Measurements from ENCODE around the gene KLF9. TPM values are rescaled to one million over a fixed set of nuclear protein-coding genes. Genes with fewer than 3 reads are reported as not detected.

Gene KLF9
- total RNA-seq, 1 experiment from 2014 or later = 0.26 TPM

DNA sequence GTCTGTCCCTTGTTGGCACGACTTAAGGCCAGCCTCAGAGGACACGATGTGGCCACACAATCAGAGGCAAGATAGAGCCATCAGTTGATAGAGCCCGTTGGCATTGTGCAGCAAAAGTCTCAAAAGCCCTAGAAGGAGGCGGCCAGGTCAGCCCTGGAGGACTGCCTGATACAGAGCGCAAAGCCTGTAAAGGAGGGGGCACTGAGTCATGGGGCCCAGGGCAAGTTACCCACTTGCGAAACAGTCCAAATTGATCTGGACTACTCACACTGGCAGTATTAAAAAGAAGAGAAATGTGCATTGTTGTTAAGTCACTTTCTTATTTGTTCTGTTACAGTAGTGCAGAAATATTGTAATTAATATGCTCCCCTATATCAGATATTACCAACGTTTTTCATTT is 51.5 kb downstream of the KLF9 start:
- Histone ChIP-seq H3K23me2 (ENCODE audit: insufficient read length, low read depth, low read length, poor library complexity, severe bottlenecking) (no peaks in the 10 kb centered on the region), H2AK5ac (ENCODE audit: insufficient read length, low read length) (no peak overlapping the region), H3K9ac (ENCODE audit: extremely low read depth, insufficient read length, low read length) (no peak overlapping the region), H2BK120ac (ENCODE audit: low read depth, low read length, poor library complexity, severe bottlenecking) (no peak overlapping the region), H3K4ac (ENCODE audit: low read depth, low read length) (no peak overlapping the region), H3K79me1 (ENCODE audit: insufficient read depth, low read depth, low read length, poor library complexity, severe bottlenecking) (no peaks in the 10 kb centered on the region), H3K27me3 (ENCODE audit: insufficient read depth, low read length) (no peaks in the 10 kb centered on the region), H2BK12ac (ENCODE audit: insufficient read length, low read depth, low read length) (no peak overlapping the region), H3K56ac (ENCODE audit: insufficient read length, low read depth, low read length) (no peak overlapping the region), H3T11ph (ENCODE audit: low read length) (no peak overlapping the region), H2BK5ac (ENCODE audit: insufficient read length, low read length) (no peak overlapping the region), H2AFZ (ENCODE audit: low read length) (no peak overlapping the region), H2BK15ac (ENCODE audit: low read depth, low read length) (no peak overlapping the region), H4K5ac (ENCODE audit: insufficient read length, low read depth, low read length) (no peak overlapping the region), H4K8ac (replicated peaks; ENCODE audit: insufficient read length, low read depth, low read length) (no peak overlapping the region), H4K91ac (ENCODE audit: insufficient read length, low read depth, low read length) (no peak overlapping the region), H4K20me1 (ENCODE audit: control insufficient read depth, insufficient read depth, insufficient read length) (no peaks in the 10 kb centered on the region), H3K18ac (ENCODE audit: insufficient read length, low read depth, low read length) (no peak overlapping the region), H3K4me1 (ENCODE audit: insufficient read depth, low read length) (no peaks in the 10 kb centered on the region), H3K9me3 (ENCODE audit: control insufficient read depth, low read depth, low read length) (no peaks in the 10 kb centered on the region), H3K14ac (ENCODE audit: insufficient read depth, low read length) (no peak overlapping the region), H3K27ac (ENCODE audit: insufficient read length, low read depth, low read length) (no peak overlapping the region), H3K23ac (ENCODE audit: insufficient read length, low read depth, low read length) (no peak overlapping the region), H2BK20ac (ENCODE audit: low read depth, low read length, poor library complexity, severe bottlenecking) (no peak overlapping the region), H3K79me2 (ENCODE audit: insufficient read depth, low read length) (no peaks in the 10 kb centered on the region), H3K4me2 (ENCODE audit: insufficient read depth, insufficient read length, low read length) (no peak overlapping the region)
- Mint-ChIP-seq H3K9me3 (no peaks in the 10 kb centered on the region), H3K4me1 (no peaks in the 10 kb centered on the region), H3K36me3 (ENCODE audit: insufficient read depth in 1 of 3, low read depth in 3 of 3) (no peaks in the 10 kb centered on the region), H3K4me3 (no peak overlapping the region), H3K27me3 (ENCODE audit: low read depth) (no peaks in the 10 kb centered on the region), H3K27ac (no peak overlapping the region)
- TF ChIP-seq, protein P1, sequence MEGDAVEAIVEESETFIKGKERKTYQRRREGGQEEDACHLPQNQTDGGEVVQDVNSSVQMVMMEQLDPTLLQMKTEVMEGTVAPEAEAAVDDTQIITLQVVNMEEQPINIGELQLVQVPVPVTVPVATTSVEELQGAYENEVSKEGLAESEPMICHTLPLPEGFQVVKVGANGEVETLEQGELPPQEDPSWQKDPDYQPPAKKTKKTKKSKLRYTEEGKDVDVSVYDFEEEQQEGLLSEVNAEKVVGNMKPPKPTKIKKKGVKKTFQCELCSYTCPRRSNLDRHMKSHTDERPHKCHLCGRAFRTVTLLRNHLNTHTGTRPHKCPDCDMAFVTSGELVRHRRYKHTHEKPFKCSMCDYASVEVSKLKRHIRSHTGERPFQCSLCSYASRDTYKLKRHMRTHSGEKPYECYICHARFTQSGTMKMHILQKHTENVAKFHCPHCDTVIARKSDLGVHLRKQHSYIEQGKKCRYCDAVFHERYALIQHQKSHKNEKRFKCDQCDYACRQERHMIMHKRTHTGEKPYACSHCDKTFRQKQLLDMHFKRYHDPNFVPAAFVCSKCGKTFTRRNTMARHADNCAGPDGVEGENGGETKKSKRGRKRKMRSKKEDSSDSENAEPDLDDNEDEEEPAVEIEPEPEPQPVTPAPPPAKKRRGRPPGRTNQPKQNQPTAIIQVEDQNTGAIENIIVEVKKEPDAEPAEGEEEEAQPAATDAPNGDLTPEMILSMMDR (conservative IDR thresholded peaks at IDR 0.05) = no peak
- DNase-seq = no peak
- WGBS (ENCODE audit: extremely low coverage, insufficient read length, low lambda C conversion rate) = no CpG with 5 or more reads among the region's 7 CpGs

Data from H9 (cell line).